Stimulated activated naive B cell treated with anti-CD40 and anti-IgM and Interleukin-4, amounts not matched to agents 10 μg/mL and 1 μg/mL and 100 μg/mL, for 72 hours (primary cell): ENCODE results near the gene TTC39B.
A peak's percentile ranks its signal among the peaks of the same experiment; 100 is the strongest.

ENCODE experiments used
- ATAC-seq, 2 donors: fragments of 150-1000 bp; cut with Tn5 transposase; replicated peaks; 2 replicates each; pipeline ENCODE4 v1.10.0; 2021; ENCODE audit warnings: moderate library complexity in 1 of 2
- DNase-seq: peaks from one replicate; pipeline ENCODE4 v3.0.0; 2021
- H3K27ac Mint-ChIP-seq: one replicate; pipeline ENCODE4 v1.8.0; 2022; ENCODE audit warnings: mild to moderate bottlenecking, mixed read lengths
- H3K27me3 Mint-ChIP-seq, 2 donors: one replicate each; pipeline ENCODE4 v1.8.0; 2022; ENCODE audit warnings: mixed read lengths in 2 of 2
- H3K36me3 Mint-ChIP-seq, 2 donors: one replicate each; pipeline ENCODE4 v1.8.0; 2022; ENCODE audit warnings: mixed read lengths in 2 of 2, mild to moderate bottlenecking in 1 of 2
- H3K4me1 Mint-ChIP-seq, 2 donors: one replicate each; pipeline ENCODE4 v1.8.0; 2022; ENCODE audit warnings: mixed read lengths in 2 of 2, mild to moderate bottlenecking in 1 of 2
- H3K4me3 Mint-ChIP-seq, 2 donors: one replicate each; pipeline ENCODE4 v1.8.0; 2022; ENCODE audit warnings: mild to moderate bottlenecking in 2 of 2, mixed read lengths in 2 of 2, moderate library complexity in 1 of 2
- H3K9me3 Mint-ChIP-seq, 2 donors: one replicate each; pipeline ENCODE4 v1.8.0; 2022; ENCODE audit warnings: mixed read lengths in 2 of 2, mild to moderate bottlenecking in 1 of 2

Gene TTC39B

DNA sequence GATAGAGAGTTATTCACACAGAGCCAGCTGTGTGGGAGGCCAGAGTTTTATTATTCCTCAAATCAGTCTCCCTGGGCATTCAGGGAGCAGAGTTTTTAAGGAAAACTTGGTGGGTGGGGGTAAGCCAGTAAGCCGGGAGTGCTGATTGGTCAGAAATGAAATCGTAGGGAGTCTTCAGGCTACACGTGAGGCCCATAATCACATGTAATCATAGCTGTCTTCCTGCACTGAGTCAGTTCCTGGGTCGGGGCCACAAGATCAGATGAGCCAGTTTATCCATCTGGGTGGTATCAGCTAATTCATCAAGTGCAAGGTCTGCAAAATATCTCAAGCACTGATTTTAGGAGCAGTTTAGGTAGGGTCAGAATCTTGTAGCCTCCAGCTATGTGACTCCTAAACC, 10.8 kb upstream of the TTC39B start:
- ATAC-seq = no peak
- no peak overlapping the region for H3K4me3 Mint-ChIP-seq

DNA sequence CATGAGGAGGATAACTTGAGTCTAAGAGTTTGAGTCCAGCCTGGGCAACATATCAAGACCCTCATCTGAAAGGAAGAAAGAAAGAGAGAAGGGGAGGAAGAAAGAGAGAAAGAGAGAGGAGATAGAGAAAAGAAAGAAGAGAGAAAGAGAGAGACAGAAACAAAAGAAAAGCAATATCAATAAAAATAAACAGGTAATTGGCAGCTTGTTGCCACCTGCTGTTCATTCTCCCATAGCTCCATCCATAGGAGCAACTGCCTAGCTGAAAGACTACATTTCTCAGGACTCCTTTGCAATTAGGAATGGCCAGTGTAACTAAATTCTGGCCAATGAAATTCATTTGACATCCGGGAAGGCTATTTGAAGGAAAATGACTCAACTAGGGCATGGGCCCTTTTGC, 4.6 kb upstream of the TTC39B start:
- H3K27ac Mint-ChIP-seq = no peak overlapping the region
- H3K9me3 Mint-ChIP-seq = peaks cover 0 to 3% of the 10 kb centered on the region in 2 donors
- H3K27me3 Mint-ChIP-seq = peaks cover 3 to 14% of the 10 kb centered on the region in 2 donors
- peaks cover 3 to 11% of the 10 kb centered on the region in 2 donors for H3K4me1 Mint-ChIP-seq
- H3K36me3 Mint-ChIP-seq = no peaks in the 10 kb centered on the region
- no peak for DNase-seq
- no peak for ATAC-seq
- no peak overlapping the region for H3K4me3 Mint-ChIP-seq

More for the DNA sequence above, 10.8 kb upstream of the TTC39B start:
- Mint-ChIP-seq H3K36me3 (peaks cover 4 to 5% of the 10 kb centered on the region in 2 donors), H3K27me3 (peaks cover 8 to 20% of the 10 kb centered on the region in 2 donors), H3K27ac (no peak overlapping the region), H3K9me3 (peaks cover 6 to 9% of the 10 kb centered on the region in 2 donors), H3K4me1 (no peaks in the 10 kb centered on the region)
- DNase-seq = no peak

DNA sequence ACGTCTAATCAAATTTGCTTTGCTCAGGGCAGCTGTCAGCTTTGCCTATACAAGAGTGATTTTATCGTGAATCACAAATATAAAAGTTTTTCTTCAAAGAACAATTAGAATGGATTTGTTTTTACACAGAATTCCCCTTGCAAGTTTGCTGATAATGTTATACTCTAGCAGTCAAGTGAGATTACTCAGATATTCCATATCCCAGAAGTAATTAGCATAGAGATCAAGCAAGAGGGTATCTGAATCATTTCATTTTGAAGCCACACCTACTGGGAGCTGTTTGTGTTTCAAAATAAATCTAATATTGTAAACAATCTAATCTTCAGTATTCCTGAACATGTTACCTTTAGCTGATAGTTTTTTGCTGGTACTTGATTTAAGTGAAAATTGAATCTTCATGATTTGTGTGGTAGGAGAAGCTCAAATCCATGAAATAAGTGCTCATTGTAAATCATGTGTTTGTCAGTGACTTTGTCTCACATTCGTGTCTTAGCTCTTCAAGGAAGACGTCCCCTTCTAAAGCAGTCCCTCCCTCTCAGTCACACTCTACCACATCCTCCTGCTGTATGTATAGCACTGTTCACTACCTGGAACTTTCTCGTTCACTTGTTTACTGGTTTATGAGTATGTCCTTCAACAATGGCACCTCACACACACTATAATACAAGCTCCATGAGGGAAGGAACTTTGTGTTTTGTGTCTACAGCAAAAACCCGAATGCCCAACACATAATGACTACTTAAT, 3.3 kb upstream of the TTC39B start:
- Mint-ChIP-seq H3K27me3 (peaks cover 3 to 14% of the 10 kb centered on the region in 2 donors), H3K9me3 (peaks cover 0 to 3% of the 10 kb centered on the region in 2 donors), H3K4me3 (no peak overlapping the region), H3K36me3 (no peaks in the 10 kb centered on the region), H3K4me1 (peaks cover 11 to 24% of the 10 kb centered on the region in 2 donors), H3K27ac (no peak overlapping the region)
- no peak for ATAC-seq
- DNase-seq = no peak

DNA sequence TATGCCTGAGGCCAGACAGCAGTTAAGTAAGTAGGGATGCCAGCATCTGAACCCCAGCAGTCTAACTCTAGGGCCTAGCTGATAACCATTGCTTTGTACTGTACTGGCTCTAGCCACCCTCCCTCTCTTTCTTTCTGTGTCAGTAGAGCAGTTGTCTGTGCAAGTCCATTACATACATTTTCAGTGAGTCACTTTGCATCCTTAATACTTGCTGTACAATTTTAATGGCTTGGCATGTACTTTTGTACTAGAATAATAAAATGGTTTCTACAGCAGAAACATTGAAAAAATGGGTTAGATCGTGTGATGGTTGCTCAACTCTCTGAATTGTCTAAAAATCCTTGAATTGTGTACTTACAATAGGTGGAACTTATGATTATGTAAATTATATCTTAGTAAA, 1.5 kb upstream of the TTC39B start:
- peaks cover under 1 to 7% of the 10 kb centered on the region in 2 donors for H3K27me3 Mint-ChIP-seq
- DNase-seq (no peak), ATAC-seq (no peak)
- no peak overlapping the region for H3K4me3 Mint-ChIP-seq
- H3K4me1 Mint-ChIP-seq = peaks cover 22 to 37% of the 10 kb centered on the region in 2 donors
- no peaks in the 10 kb centered on the region for H3K36me3 Mint-ChIP-seq
- peaks cover 0 to under 1% of the 10 kb centered on the region in 2 donors for H3K9me3 Mint-ChIP-seq
- no peak overlapping the region for H3K27ac Mint-ChIP-seq

DNA sequence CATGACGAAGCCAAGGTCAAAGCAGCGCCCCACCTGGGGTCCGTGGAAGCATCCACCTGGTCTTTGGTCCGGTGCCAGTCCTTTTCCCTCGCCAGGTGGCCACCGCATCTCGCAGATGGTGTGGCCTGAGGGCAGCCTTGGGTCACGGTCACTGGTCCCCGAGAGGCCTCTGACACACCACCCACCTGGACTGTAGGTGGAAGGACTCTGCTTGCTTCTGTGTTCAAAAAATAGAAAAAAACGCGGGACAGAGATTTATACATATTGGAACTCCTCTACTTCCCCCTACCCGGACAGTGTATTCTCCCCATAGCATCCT, 466 bp upstream of the TTC39B start:
- H3K9me3 Mint-ChIP-seq = no peaks in the 10 kb centered on the region
- no peaks in the 10 kb centered on the region for H3K36me3 Mint-ChIP-seq
- DNase-seq = no peak
- peak overlapping the region; percentile 99 to 100 for H3K4me3 Mint-ChIP-seq
- H3K27ac Mint-ChIP-seq = no peak overlapping the region
- peaks cover 22 to 37% of the 10 kb centered on the region in 2 donors for H3K4me1 Mint-ChIP-seq
- H3K27me3 Mint-ChIP-seq = no peaks in the 10 kb centered on the region
- ATAC-seq = peak in 1 of 2 donors; percentile 11

- Mint-ChIP-seq H3K4me1 (peaks cover 20 to 37% of the 10 kb centered on the region in 2 donors), H3K4me3 (peak overlapping the region; percentile 99 to 100)
- ATAC-seq = peak; percentile 21 to 28
These were observed 804 bp downstream of the TTC39B start for GRCh38 chr9:15306068-15306756.

GRCh38 chr9:15305470-15305869, 1.5 kb downstream of the TTC39B start:
- Mint-ChIP-seq H3K27me3 (no peaks in the 10 kb centered on the region), H3K36me3 (no peaks in the 10 kb centered on the region), H3K4me3 (peak overlapping the region; percentile 99 to 100), H3K27ac (no peak overlapping the region), H3K4me1 (peaks cover 22 to 43% of the 10 kb centered on the region in 2 donors), H3K9me3 (no peaks in the 10 kb centered on the region)
- ATAC-seq (no peak), DNase-seq (no peak)

More at GRCh38 chr9:15306068-15306756, 804 bp downstream of the TTC39B start:
- Mint-ChIP-seq H3K27ac (peak overlapping the region; percentile 37), H3K9me3 (no peaks in the 10 kb centered on the region), H3K36me3 (no peaks in the 10 kb centered on the region), H3K27me3 (no peaks in the 10 kb centered on the region)
- no peak for DNase-seq

DNA sequence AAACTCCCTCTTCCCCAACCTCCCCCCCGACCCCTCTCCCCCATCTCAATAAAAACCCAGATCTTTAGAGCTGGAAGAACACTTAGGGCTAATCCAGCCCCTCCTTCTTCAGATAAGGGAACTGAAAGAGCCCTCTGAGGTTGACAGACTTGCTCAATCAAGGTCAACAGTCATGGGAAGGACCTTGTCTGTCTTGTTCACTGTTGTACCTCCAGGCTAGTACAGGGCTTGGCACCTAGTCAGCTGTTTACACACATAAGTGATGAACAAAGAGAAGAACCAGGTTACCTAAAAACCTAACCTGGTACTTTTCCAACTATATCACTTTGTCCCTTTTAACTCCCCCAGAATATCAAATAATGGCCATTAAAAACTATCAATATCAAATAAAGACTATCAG, 2.4 kb downstream of the TTC39B start:
- peak; percentile 64 to 67 for ATAC-seq
- Mint-ChIP-seq H3K4me1 (peaks cover 29 to 51% of the 10 kb centered on the region in 2 donors), H3K36me3 (no peaks in the 10 kb centered on the region), H3K27ac (no peak overlapping the region), H3K27me3 (no peaks in the 10 kb centered on the region), H3K4me3 (no peak overlapping the region), H3K9me3 (no peaks in the 10 kb centered on the region)
- peak; percentile 14 for DNase-seq

DNA sequence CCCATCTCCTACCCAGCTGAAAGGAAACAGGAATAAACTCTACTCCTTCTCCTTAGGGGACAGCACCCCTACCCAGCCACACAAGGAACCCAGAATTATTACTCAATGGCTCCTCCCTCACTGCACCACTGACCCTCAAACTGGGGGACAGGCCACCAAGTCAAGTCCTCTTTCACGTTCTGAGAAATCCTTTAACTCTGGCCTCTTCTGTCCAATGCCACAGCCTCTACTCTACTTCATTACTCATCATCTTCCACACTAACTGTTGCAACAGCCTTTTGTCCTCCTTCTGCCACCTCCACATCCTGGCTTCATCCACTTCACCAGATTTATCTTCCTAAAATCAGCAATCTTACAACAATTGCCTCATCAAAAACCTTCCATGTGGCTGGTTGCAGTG, 6.8 kb downstream of the TTC39B start:
- H3K4me1 Mint-ChIP-seq = peaks cover 36 to 60% of the 10 kb centered on the region in 2 donors
- DNase-seq (no peak), ATAC-seq (no peak)
- H3K4me3 Mint-ChIP-seq = no peak overlapping the region
- peaks cover 8 to 11% of the 10 kb centered on the region in 2 donors for H3K9me3 Mint-ChIP-seq
- H3K27ac Mint-ChIP-seq = peak overlapping the region; percentile 48
- no peaks in the 10 kb centered on the region for H3K27me3 Mint-ChIP-seq
- peaks cover 7 to 15% of the 10 kb centered on the region in 2 donors for H3K36me3 Mint-ChIP-seq

GRCh38 chr9:15299374-15299939, 7.6 kb downstream of the TTC39B start:
- Mint-ChIP-seq H3K9me3 (peaks cover 8 to 11% of the 10 kb centered on the region in 2 donors), H3K27ac (peak overlapping the region; percentile 75)

GRCh38 chr9:15298362-15298761, 8.7 kb downstream of the TTC39B start:
- peaks cover 10 to 11% of the 10 kb centered on the region in 2 donors for H3K9me3 Mint-ChIP-seq
- no peaks in the 10 kb centered on the region for H3K27me3 Mint-ChIP-seq
- no peak for ATAC-seq
- DNase-seq = no peak
- H3K4me3 Mint-ChIP-seq = no peak overlapping the region
- H3K36me3 Mint-ChIP-seq = peaks cover 7 to 15% of the 10 kb centered on the region in 2 donors
- peak overlapping the region; percentile 75 for H3K27ac Mint-ChIP-seq
- H3K4me1 Mint-ChIP-seq = peaks cover 30 to 59% of the 10 kb centered on the region in 2 donors

More at GRCh38 chr9:15299374-15299939, 7.6 kb downstream of the TTC39B start:
- H3K27me3 Mint-ChIP-seq = no peaks in the 10 kb centered on the region
- ATAC-seq (peak; percentile 85), DNase-seq (peak; percentile 41)
- H3K4me3 Mint-ChIP-seq = peak overlapping the region; percentile 0 to 34
- H3K4me1 Mint-ChIP-seq = peaks cover 29 to 57% of the 10 kb centered on the region in 2 donors
- peaks cover 7 to 15% of the 10 kb centered on the region in 2 donors for H3K36me3 Mint-ChIP-seq

- H3K27me3 Mint-ChIP-seq = no peaks in the 10 kb centered on the region
- H3K27ac Mint-ChIP-seq = peak overlapping the region; percentile 88
- peak overlapping the region; percentile 68 to 72 for H3K4me3 Mint-ChIP-seq
- peaks cover 11 to 12% of the 10 kb centered on the region in 2 donors for H3K9me3 Mint-ChIP-seq
- ATAC-seq (peak; percentile 66 to 74), DNase-seq (no peak)
- H3K4me1 Mint-ChIP-seq = peaks cover 31 to 60% of the 10 kb centered on the region in 2 donors
- H3K36me3 Mint-ChIP-seq = peaks cover 9 to 18% of the 10 kb centered on the region in 2 donors
These were observed 11.1 kb downstream of the TTC39B start for GRCh38 chr9:15295761-15296405.

DNA sequence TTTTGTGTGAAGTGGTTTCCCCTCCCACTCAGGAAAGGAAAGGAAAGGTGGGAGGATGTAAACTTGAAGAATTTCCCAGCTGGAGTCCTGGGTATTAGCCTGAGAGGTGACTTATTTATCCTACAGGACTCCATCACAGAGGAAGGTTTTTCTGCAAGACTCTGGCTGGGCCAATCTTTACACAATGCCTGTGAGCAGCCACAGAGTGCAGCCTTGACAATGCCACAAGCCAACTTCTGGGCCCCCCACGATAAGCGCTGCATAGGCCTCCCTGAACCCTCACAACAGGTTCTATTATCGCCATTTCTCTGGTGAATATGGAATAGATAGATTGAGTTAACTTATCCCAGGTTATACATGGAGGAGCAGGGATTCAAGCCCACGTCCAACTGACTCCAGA, 12.4 kb downstream of the TTC39B start:
- Mint-ChIP-seq H3K27me3 (no peaks in the 10 kb centered on the region), H3K4me1 (peaks cover 23 to 49% of the 10 kb centered on the region in 2 donors), H3K4me3 (no peak overlapping the region), H3K9me3 (peaks cover 11 to 12% of the 10 kb centered on the region in 2 donors), H3K27ac (no peak overlapping the region), H3K36me3 (peaks cover 11 to 18% of the 10 kb centered on the region in 2 donors)
- no peak for ATAC-seq
- DNase-seq = no peak

DNA sequence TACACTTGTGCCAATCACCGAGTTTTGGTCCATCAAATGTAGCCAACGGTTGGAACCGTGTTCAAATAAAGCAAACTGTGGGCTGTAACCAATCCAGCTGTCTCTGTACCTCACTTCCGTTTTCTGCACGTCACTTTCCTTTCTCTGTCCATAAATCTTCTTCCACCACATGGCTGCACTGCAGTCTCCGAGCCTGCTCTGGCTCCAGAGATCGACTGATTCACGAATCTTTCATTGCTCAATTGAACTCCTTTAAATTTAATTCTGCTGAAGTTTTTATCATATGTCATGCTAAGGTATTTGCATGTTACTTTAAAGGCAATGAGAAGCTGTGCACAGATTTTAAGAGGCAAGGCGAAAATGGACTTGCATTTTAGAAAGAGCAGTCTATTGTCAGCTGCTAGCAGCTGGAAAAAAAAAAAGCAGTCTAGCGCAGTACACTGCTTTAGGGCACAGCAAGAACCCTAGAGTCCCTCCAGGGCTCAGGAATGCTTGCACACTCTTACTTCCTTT, 13.2 kb downstream of the TTC39B start:
- ATAC-seq (no peak), DNase-seq (no peak)
- Mint-ChIP-seq H3K27me3 (no peaks in the 10 kb centered on the region), H3K27ac (no peak overlapping the region), H3K4me1 (peaks cover 15 to 42% of the 10 kb centered on the region in 2 donors), H3K4me3 (peak overlapping the region in 1 of 2 donors; percentile 21), H3K36me3 (peaks cover 8 to 15% of the 10 kb centered on the region in 2 donors), H3K9me3 (peaks cover 8 to 10% of the 10 kb centered on the region in 2 donors)
